Dendritic cell treated with granulocyte-macrophage colony-stimulating factor and Interleukin-4, amounts not matched to agents 40 ng/mL and 50 ng/mL, for 4 days (primary cell): ENCODE results near the gene RAPGEF3.

Source experiments
- H3K27ac Mint-ChIP-seq: one replicate; pipeline ENCODE4 v1.8.0; 2022; ENCODE audit warnings: mild to moderate bottlenecking, mixed read lengths
- H3K27me3 Mint-ChIP-seq: one replicate; pipeline ENCODE4 v1.8.0; 2022; ENCODE audit warnings: mild to moderate bottlenecking, mixed read lengths
- H3K36me3 Mint-ChIP-seq: one replicate; pipeline ENCODE4 v1.8.0; 2022; ENCODE audit warnings: low read depth, mixed read lengths
- H3K4me1 Mint-ChIP-seq: one replicate; pipeline ENCODE4 v1.8.0; 2022; ENCODE audit warnings: low read depth, mixed read lengths
- H3K4me3 Mint-ChIP-seq: one replicate; pipeline ENCODE4 v1.8.0; 2022; ENCODE audit warnings: mild to moderate bottlenecking, moderate library complexity, mixed read lengths
- H3K9me3 Mint-ChIP-seq: one replicate; pipeline ENCODE4 v1.8.0; 2022; ENCODE audit warnings: mixed read lengths
- intact Hi-C: fragments of 100-400 bp; cut with micrococcal nuclease; formaldehyde crosslinking; loops from one replicate; pipeline ENCODE4 v1.15.0; 2022

Gene RAPGEF3

DNA sequence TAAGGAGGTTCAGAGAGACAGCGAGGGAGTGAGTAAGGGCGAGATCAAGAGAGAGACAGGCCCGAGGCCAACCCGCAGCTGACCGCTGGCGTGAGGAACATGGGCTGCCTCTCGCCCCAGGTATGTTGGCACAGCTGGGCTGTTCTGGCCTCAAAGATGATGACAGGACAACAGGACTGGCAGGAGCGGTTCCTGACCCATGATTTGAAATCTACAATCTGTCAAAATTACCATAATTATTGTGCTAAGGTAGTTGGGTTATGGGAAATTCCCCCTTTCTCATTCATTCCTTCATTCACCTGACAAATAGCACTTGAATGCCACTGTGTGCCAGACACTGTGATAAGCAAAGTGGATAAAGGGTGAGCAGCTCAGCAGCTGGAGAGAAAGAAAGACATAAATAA lies 28.3 kb downstream of the RAPGEF3 start:
- no peaks in the 10 kb centered on the region for H3K9me3 Mint-ChIP-seq
- peaks cover 8% of the 10 kb centered on the region for H3K36me3 Mint-ChIP-seq
- intact Hi-C loops, result no loop called here
- peaks cover 24% of the 10 kb centered on the region for H3K4me1 Mint-ChIP-seq
- no peak overlapping the region for H3K27ac Mint-ChIP-seq
- H3K27me3 Mint-ChIP-seq, result peaks cover 2% of the 10 kb centered on the region
- no peak overlapping the region for H3K4me3 Mint-ChIP-seq

DNA sequence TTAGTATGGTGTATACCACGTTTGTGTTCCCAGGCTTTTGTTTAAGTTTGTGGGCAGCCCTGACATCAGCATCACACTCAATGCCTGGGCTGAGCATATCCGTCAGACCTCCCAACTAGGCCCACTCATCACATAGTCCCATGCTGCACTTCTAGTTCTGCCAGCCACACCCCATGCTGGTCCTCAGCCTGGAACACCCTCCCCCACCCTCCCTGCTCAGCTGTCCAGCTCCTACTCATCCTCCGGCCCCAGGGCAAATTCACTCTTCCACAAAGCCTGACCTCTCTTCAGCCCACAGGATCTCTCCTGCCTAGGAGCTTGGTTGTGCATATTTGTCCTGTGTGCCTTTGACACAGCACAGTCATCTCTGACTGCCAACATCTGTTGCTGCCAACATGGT lies 29.4 kb downstream of the RAPGEF3 start:
- intact Hi-C loops, result no loop called here
- H3K4me1 Mint-ChIP-seq, result peaks cover 15% of the 10 kb centered on the region
- peaks cover 4% of the 10 kb centered on the region for H3K27me3 Mint-ChIP-seq
- H3K9me3 Mint-ChIP-seq, result no peaks in the 10 kb centered on the region
- no peak overlapping the region for H3K4me3 Mint-ChIP-seq
- H3K36me3 Mint-ChIP-seq, result peaks cover 15% of the 10 kb centered on the region
- H3K27ac Mint-ChIP-seq, result no peak overlapping the region

- H3K4me1 Mint-ChIP-seq, result peaks cover 12% of the 10 kb centered on the region
- intact Hi-C loops, result no loop called here
- H3K36me3 Mint-ChIP-seq, result peaks cover 45% of the 10 kb centered on the region
- H3K4me3 Mint-ChIP-seq, result no peak overlapping the region
- no peak overlapping the region for H3K27ac Mint-ChIP-seq
- no peaks in the 10 kb centered on the region for H3K9me3 Mint-ChIP-seq
- H3K27me3 Mint-ChIP-seq, result peaks cover 9% of the 10 kb centered on the region
Observed at GRCh38 chr12:47725893-47726292, 32.8 kb downstream of the RAPGEF3 start.

GRCh38 chr12:47725091-47725772 lies 33.4 kb downstream of the RAPGEF3 start, which contains the start of gene ENDOU:
Gene ENDOU (minus strand): TSS chr12:47725490. CDS start chr12:47725413, 77 bp downstream.
- Mint-ChIP-seq H3K9me3 (no peaks in the 10 kb centered on the region), H3K36me3 (peaks cover 52% of the 10 kb centered on the region), H3K27me3 (peaks cover 9% of the 10 kb centered on the region), H3K4me1 (peaks cover 14% of the 10 kb centered on the region), H3K4me3 (no peak within 1 kb of the TSS), H3K27ac (no peak within 1 kb of the TSS)
- intact Hi-C loops, result no loop called here

- peaks cover 15% of the 10 kb centered on the region for H3K4me1 Mint-ChIP-seq
- intact Hi-C loops, result no loop called here
- H3K36me3 Mint-ChIP-seq, result peaks cover 56% of the 10 kb centered on the region
- H3K27ac Mint-ChIP-seq, result no peak overlapping the region
- H3K9me3 Mint-ChIP-seq, result no peaks in the 10 kb centered on the region
- no peak overlapping the region for H3K4me3 Mint-ChIP-seq
- peaks cover 9% of the 10 kb centered on the region for H3K27me3 Mint-ChIP-seq
Observed at GRCh38 chr12:47722941-47723631, 35.6 kb downstream of the RAPGEF3 start.

- no peak overlapping the region for H3K27ac Mint-ChIP-seq
- no peak overlapping the region for H3K4me3 Mint-ChIP-seq
- H3K9me3 Mint-ChIP-seq, result no peaks in the 10 kb centered on the region
- H3K36me3 Mint-ChIP-seq, result peaks cover 56% of the 10 kb centered on the region
- peaks cover 9% of the 10 kb centered on the region for H3K27me3 Mint-ChIP-seq
- H3K4me1 Mint-ChIP-seq, result peaks cover 23% of the 10 kb centered on the region
- intact Hi-C loops, result no loop called here
Observed at GRCh38 chr12:47722136-47722834, 36.4 kb downstream of the RAPGEF3 start.

DNA sequence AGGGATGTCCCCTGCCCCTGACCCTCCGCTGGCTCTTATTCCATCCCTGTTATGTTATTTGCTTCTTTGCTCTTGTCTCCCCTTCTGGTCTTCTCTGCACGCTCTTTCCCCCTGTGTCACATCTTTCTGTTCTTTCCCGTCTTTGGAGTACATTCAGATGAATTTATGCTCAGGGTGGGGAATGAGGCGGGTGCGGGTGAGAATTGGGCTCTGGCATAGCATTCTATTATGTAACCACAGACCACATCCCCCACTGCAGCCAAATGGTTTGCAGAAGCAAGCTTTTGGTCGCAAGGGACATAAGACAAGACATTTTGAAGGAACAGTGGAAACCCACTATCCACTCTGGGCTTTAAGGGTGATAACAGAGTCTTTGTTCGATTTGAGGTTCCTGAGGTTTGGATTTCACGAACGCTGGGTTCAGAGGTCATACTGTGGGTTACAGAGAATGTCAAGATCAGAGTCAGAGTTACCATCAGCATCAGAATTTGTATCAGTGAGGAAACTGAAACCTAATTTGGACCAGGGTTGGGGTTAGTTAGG lies 37.2 kb downstream of the RAPGEF3 start:
- H3K27me3 Mint-ChIP-seq, result peaks cover 9% of the 10 kb centered on the region
- peaks cover 56% of the 10 kb centered on the region for H3K36me3 Mint-ChIP-seq
- no peaks in the 10 kb centered on the region for H3K9me3 Mint-ChIP-seq
- intact Hi-C loops, result no loop called here
- no peak overlapping the region for H3K4me3 Mint-ChIP-seq
- no peak overlapping the region for H3K27ac Mint-ChIP-seq
- peaks cover 30% of the 10 kb centered on the region for H3K4me1 Mint-ChIP-seq

DNA sequence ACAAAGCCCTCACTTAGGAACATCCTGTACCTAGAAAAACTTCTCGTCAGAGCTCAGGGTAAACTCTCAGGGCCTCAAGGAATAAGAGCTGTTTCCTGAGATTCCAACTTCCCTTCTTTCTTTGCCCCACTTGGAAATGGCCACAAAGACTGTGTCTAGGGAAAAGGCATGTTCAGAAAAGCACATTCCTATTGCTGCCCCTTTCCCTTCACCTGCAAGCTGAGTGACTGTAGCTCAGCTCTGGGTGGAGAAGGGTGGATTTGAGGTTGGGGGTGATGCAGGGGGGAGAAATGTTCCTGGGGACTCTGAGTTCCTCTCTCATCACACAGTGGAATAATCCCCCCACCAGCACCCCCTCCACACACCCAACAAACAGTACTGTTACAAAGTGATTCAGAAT lies 40.1 kb downstream of the RAPGEF3 start:
- intact Hi-C loops, result loop anchor here (10.0 kb wide), 1 partner anchor 226 kb away; no protein-coding TSS in a partner anchor
- Mint-ChIP-seq H3K4me1 (peaks cover 56% of the 10 kb centered on the region), H3K27me3 (peaks cover 9% of the 10 kb centered on the region), H3K9me3 (no peaks in the 10 kb centered on the region), H3K27ac (no peak overlapping the region), H3K4me3 (no peak overlapping the region), H3K36me3 (peaks cover 42% of the 10 kb centered on the region)

- Mint-ChIP-seq H3K36me3 (peaks cover 35% of the 10 kb centered on the region), H3K4me1 (peaks cover 65% of the 10 kb centered on the region), H3K27me3 (peaks cover 9% of the 10 kb centered on the region), H3K27ac (peak overlapping the region; percentile 83), H3K4me3 (no peak overlapping the region), H3K9me3 (no peaks in the 10 kb centered on the region)
- intact Hi-C loops, result loop anchor here (10.0 kb wide), 1 partner anchor 227 kb away; no protein-coding TSS in a partner anchor
Observed at GRCh38 chr12:47717443-47718193, 41.1 kb downstream of the RAPGEF3 start.

GRCh38 chr12:47717046-47717442 lies 41.6 kb downstream of the RAPGEF3 start:
- Mint-ChIP-seq H3K4me3 (no peak overlapping the region), H3K9me3 (no peaks in the 10 kb centered on the region), H3K36me3 (peaks cover 30% of the 10 kb centered on the region), H3K27me3 (peaks cover 9% of the 10 kb centered on the region), H3K27ac (no peak overlapping the region), H3K4me1 (peaks cover 70% of the 10 kb centered on the region)
- intact Hi-C loops, result loop anchor here (10.0 kb wide), 1 partner anchor 228 kb away; no protein-coding TSS in a partner anchor

DNA sequence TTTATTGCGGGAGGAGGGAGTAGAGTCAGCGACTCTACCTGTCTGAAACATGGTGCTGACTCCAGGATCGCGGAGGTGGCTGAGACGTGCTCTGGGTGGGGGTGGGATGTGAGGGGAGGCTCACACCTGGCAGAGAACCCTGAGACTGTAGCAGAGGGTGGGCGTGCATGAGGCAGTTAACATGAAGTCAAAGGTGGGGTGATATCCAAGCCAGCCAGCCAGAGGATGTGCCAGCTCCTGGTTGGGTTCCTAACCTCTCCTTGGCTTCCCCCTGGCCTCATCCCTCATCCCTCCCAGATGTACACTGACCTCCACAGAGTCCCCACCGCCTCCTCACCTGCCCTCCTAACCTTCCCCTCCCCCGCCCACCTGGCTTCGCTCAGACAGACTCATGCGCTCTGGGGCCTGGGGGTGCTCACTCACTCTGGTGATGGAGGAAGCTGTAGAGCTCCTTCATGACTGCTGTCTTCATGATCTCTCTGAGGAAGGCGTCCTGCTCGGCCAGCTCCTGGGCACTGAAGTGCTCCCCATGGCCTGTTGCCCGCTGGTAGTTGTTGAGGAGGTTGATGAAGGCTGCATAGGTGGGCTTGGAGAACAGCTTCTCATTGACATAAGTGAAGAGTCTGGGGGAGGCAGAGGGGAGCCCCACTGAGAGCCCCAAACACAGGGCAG lies 42.7 kb downstream of the RAPGEF3 start:
- H3K4me3 Mint-ChIP-seq, result no peak overlapping the region
- H3K9me3 Mint-ChIP-seq, result no peaks in the 10 kb centered on the region
- intact Hi-C loops, result loop anchor here (1.0 to 10.0 kb wide), 4 partner anchors 51 to 229 kb away; no protein-coding TSS in a partner anchor
- peaks cover 21% of the 10 kb centered on the region for H3K36me3 Mint-ChIP-seq
- H3K4me1 Mint-ChIP-seq, result peaks cover 74% of the 10 kb centered on the region
- H3K27me3 Mint-ChIP-seq, result peaks cover 4% of the 10 kb centered on the region
- H3K27ac Mint-ChIP-seq, result peak overlapping the region; percentile 68

- intact Hi-C loops, result loop anchor here (1.0 to 10.0 kb wide), 4 partner anchors 52 to 229 kb away; no protein-coding TSS in a partner anchor
- Mint-ChIP-seq H3K27me3 (peaks cover 4% of the 10 kb centered on the region), H3K4me3 (peak overlapping the region; percentile 26), H3K27ac (peak overlapping the region; percentile 68), H3K4me1 (peaks cover 76% of the 10 kb centered on the region), H3K36me3 (peaks cover 15% of the 10 kb centered on the region), H3K9me3 (no peaks in the 10 kb centered on the region)
Observed at GRCh38 chr12:47715393-47715876, 43.2 kb downstream of the RAPGEF3 start.
